ENCODE measurements around the gene BPI.

DNA sequence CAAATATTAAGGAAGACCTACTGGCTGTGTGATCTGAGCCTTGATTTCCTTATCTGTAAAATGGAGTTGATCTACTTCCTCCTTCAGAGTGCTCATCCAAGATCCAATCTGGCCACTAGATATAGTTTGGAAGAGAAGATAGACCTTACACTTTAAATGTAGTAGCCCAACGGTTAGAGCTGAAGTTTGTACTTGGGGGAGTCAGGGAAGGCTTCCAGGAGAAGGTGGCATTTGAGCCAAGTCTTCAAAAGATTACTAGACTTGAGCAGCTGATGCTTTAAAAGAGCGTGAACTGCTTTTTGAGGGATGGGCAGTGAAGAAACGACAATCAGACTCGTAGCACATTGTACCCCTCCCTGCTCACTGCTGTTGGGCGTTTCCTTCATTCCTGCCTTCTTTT, 45.9 kb downstream of the BPI start:
- TF ChIP-seq, protein P1, sequence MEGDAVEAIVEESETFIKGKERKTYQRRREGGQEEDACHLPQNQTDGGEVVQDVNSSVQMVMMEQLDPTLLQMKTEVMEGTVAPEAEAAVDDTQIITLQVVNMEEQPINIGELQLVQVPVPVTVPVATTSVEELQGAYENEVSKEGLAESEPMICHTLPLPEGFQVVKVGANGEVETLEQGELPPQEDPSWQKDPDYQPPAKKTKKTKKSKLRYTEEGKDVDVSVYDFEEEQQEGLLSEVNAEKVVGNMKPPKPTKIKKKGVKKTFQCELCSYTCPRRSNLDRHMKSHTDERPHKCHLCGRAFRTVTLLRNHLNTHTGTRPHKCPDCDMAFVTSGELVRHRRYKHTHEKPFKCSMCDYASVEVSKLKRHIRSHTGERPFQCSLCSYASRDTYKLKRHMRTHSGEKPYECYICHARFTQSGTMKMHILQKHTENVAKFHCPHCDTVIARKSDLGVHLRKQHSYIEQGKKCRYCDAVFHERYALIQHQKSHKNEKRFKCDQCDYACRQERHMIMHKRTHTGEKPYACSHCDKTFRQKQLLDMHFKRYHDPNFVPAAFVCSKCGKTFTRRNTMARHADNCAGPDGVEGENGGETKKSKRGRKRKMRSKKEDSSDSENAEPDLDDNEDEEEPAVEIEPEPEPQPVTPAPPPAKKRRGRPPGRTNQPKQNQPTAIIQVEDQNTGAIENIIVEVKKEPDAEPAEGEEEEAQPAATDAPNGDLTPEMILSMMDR (IDR thresholded peaks at IDR 0.05), result no peak
- TF ChIP-seq POLR2A (IDR thresholded peaks at IDR 0.05) (no peak), POLR2AphosphoS5 (IDR thresholded peaks at IDR 0.05) (no peak), EP300 (IDR thresholded peaks at IDR 0.05; ENCODE audit: low read depth) (no peak)
